KOPT-K1 (cell line): ENCODE measurements around the gene GPS1.
A peak's percentile ranks its signal among the peaks of the same experiment; 100 is the strongest.
"Not testable (repeated sequence)": the region's sequence is repeated elsewhere in the genome, so short reads cannot be mapped to it uniquely, and the experiment has no call there.

ENCODE experiments used
- H3K27ac ChIP-seq: fragments of 200-600 bp; sonication (generic); 2 replicates; pipeline ENCODE4 v1.5.1; 2016; ENCODE audit warnings: antibody characterized with exemption, mild to moderate bottlenecking, low read depth, low read length; ENCODE audit not compliant: poor library complexity, severe bottlenecking
- H3K36me3 ChIP-seq: fragments of 200-600 bp; sonication (generic); 2 replicates; pipeline ENCODE4 v1.5.1; 2017; ENCODE audit warnings: antibody characterized with exemption, mild to moderate bottlenecking, low read length, moderate library complexity; ENCODE audit not compliant: insufficient read depth
- H3K9me3 ChIP-seq: fragments of 200-600 bp; sonication (generic); 2 replicates; pipeline ENCODE4 v1.5.1; 2017; ENCODE audit warnings: antibody characterized with exemption, low read length, mild to moderate bottlenecking; ENCODE audit not compliant: insufficient read depth, poor library complexity, severe bottlenecking

GPS1 gene

DNA sequence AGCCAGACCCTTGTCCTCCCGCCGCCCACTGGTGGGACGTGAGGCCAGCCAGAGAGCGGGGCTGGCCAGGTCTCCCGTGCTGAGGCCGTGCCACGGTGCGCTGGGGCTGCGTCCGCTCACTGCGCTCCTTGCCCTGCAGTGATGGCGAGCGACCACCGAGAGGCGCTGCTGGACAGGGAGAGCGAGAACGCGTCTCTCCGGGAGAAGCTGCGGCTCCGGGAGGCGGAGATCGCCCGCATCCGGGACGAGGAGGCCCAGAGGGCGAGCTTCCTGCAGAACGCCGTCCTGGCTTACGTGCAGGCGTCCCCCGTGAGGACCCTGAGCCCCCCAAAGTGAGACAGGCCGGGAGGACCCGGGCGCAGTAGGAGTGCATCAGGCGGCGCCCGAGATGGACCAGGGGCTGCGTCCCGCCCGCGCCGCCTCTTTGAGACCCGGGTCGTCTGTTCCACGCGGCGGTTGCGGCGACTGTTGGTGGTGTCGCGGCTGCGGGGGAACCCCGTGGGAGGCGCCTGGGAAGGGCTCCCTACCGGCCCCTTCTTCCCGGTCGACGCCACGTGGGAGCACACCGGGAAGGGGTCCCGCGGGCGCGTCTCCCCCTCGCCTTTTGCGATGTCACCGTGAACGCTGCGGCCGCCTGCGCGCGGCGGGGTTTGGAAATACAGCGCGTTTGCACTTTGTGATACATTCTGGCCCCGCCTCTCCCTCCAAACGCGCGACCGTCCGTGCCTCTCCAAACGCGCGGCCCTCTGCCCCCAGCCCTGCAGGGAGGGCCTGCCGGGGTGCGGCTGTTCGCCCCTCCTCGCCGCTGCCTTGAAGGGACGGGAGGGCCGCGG is 21.0 kb upstream of the GPS1 start:
- peaks cover 34% of the 10 kb centered on the region; the same call in 1 of the 2 replicates for H3K36me3 ChIP-seq
- H3K27ac ChIP-seq = peak overlapping the region; percentile 34
- H3K9me3 ChIP-seq = no peaks in the 10 kb centered on the region

DNA sequence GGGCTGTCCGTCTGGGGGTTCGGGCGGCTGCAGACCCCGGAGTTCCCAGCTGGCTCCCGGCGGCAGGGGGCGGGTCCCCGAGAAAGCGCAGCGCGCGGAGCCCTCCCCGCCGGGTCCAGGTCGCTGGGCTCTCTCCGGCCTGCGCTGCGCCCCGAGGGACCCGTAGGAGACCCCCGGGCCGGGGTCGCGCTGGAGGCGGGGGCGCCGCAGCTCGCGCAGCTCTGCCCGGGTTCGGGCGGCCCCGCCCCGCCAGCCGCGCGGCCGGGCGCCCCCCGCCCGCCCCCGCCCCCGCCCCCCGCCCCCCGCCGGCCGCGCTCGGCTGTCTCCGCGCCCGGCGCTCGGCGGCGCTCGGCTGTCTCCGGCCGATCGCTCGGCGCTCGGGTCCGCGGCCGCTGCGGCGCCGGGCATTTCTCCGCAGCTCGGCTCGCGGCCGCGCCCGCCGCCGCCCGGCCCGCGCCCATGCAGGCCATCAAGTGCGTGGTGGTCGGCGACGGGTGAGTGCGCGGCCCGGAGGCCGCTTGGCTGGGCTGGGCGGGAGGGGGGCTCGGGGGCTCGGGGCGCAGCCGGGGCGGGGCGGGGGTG is 20.3 kb upstream of the GPS1 start, which contains the start of gene RAC3:
RAC3 (plus strand) TSS at position 376 of the 582 bp plus-strand sequence; CDS start at position 460, 84 bp downstream.
- peak within 1 kb of the TSS; percentile 34 for H3K27ac ChIP-seq

DNA sequence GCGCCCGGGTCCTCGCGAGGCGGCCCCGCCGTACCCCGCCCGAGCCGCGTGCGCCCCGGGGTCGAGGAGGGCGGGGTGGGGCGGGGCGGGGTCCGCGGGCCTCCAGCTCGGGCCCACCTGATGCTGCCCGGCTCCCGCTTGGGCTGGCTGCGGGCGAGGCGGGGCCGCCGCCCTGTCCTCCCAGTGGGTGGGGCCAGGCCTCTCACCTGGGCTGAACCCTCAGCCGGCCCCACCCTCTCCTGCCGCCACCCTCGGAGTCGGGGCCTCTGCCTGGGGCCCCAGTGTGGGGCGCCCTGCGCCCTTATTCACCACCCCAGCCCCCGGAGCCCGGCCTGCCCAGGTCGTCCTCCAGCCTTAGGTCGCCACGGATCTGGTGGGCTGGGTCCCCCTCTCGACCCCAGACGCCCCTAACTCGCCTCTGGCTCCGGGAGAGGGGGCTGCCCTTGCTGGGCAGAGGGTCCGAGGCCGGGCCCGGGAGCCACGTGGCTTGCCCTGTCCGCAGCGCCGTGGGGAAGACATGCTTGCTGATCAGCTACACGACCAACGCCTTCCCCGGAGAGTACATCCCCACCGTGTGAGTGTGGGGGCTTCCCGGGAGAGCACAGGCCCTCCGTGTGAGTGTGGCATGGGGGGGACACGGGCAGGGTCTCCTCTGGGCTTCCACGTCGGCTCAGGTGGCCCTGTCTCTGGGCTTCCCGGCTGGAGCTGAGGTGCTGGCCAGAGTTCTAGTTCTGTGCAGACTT is 19.6 kb upstream of the GPS1 start:
- Histone ChIP-seq H3K36me3 (peaks cover 31% of the 10 kb centered on the region; the same call in 1 of the 2 replicates), H3K27ac (no peak overlapping the region), H3K9me3 (no peaks in the 10 kb centered on the region)

More for the DNA sequence above, 20.3 kb upstream of the GPS1 start, which contains the start of gene RAC3:
- Histone ChIP-seq H3K9me3 (no peaks in the 10 kb centered on the region), H3K36me3 (peaks cover 34% of the 10 kb centered on the region; the same call in 1 of the 2 replicates)

- Histone ChIP-seq H3K36me3 (peaks cover 17% of the 10 kb centered on the region; the same call in 1 of the 2 replicates), H3K27ac (no peak overlapping the region), H3K9me3 (no peaks in the 10 kb centered on the region)
These were observed 18.2 kb upstream of the GPS1 start for GRCh38 chr17:82033359-82034085.

DNA sequence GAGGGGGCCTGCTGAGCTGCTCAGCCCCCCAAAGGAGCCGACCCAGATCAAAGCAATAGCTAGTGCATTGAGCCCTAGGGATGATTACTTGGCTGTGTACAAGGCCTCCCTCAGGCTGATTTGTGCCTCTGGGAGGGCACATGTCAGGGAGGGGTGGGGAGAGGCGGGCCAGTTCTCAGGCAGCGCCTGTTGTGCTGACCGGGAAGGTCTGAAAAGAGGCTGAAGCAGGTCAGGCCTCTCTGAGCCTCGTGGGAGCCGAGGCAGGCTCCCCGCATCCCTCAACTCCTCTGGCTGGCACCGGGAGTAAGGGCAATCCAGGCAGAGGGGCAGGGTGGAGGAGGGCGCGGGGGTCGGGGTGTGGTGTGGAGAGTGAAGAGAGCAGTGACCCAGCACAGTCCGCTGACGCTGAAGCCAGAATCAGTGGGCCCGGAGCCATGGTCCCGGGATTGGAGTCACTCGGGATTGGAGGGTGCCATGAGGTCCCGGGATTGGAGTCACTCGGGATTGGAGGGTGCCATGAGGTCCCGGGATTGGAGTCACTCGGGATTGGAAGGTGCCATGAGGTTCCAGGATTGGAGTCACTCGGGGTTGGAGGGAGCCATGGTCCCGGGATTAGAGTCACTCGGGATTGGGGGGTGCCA is 17.2 kb upstream of the GPS1 start:
- Histone ChIP-seq H3K36me3 (peaks cover 8% of the 10 kb centered on the region; the same call in 1 of the 2 replicates), H3K9me3 (no peaks in the 10 kb centered on the region), H3K27ac (no peak overlapping the region)

DNA sequence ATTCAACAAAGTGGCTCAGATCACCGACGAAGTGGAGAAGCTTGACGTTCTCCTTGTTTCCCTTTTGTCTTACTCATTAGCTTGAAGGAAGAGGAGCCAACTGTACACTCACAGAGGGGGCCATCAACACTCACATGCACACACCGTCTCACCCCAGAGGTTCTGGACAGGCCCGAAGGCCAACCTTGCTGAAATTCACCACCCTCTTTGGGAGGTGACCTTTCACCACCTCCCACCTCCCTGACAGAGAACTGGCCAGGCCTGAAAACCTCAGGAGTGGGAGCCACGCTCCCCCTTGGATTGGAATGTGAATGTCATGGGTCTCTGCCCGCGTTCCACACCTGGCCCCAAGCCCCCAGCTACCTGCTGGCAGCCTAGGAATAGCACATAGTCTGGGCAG is 16.2 kb upstream of the GPS1 start:
- Histone ChIP-seq H3K36me3 (no peaks in the 10 kb centered on the region; the same call in 1 of the 2 replicates), H3K27ac (no peak overlapping the region), H3K9me3 (no peaks in the 10 kb centered on the region)

DNA sequence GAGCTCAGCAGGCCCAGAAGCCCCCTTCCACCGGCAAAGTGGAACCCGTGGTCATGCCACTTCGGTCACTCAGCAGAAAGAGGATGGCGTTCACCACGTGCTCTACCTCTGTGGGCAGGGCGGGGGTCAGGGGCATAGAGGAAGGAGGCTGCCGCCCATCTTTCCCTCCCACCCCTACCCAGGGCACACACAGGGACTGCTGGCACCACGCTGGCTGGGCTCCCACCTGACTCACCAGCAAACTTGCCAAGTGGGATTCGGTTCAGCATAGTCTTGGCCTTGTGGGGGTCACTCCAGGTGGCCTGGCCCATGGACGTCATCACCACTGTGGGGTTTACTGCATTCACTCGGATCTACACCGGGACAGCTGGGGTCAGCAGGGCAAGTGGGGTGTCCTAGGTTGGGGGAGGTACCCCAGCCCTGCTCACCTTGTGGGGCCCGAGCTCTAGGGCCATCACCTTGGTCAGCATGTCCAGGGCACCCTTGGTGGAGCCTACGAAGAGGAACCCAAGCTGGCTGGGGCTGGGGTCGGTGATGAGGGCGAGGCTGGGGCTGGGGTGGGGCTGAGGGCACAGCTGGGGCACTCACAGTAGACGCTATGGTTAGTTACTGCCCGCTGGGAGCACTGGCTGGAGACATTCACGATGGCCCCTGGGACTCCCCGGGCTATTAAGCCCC is 15.6 kb upstream of the GPS1 start:
- Histone ChIP-seq H3K27ac (no peak overlapping the region), H3K9me3 (no peaks in the 10 kb centered on the region), H3K36me3 (no peaks in the 10 kb centered on the region; the same call in 1 of the 2 replicates)

- Histone ChIP-seq H3K27ac (peak overlapping the region; percentile 65), H3K36me3 (no peaks in the 10 kb centered on the region; the same call in 1 of the 2 replicates), H3K9me3 (no peaks in the 10 kb centered on the region)
These were observed 15.0 kb upstream of the GPS1 start for GRCh38 chr17:82036634-82037091.

DNA sequence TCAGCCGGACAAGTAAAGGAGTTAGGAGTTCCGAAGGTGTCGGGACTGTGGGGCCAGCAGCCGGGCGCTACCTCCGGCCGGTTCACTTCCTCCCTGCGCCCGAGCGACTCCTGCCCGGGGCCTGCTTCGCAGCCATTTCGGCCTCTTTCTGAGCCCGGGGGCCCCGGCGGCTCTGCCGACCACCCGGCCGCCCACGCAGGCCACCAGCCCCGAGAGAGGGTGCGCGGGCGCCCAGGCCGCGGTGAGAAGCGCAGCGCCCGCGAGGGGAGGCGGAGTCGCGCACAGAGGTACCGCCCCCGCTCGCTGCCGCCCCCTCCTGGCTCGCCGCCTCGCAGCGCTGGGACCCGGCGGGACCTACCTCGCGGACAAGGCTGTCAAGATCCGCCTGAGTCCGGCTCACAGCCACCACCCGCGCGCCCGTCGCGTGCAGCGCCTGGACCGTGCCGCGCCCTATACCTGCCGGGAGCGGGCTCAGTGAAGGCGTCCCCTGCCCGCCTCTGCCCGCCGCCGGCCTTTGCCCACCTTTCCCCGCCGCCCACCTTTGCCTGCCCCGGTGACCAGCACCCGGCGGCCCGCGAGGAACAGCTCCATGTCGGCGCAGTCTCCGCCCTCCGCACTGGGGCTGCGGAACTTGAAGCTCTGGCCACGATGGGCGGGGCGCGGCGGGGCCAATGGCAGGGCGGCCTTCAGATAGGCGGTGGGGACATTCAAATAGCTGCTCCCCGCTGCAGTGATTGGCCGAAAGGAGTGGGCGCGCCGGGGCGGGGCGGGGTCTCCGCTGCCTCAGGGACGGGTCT is 14.4 kb upstream of the GPS1 start, which contains the start of gene DCXR:
DCXR (minus strand) TSS at position 606 of the 797 bp plus-strand sequence; CDS start at position 591, 15 bp downstream.
- peak within 1 kb of the TSS; percentile 65 for H3K27ac ChIP-seq
- no peaks in the 10 kb centered on the region for H3K9me3 ChIP-seq
- H3K36me3 ChIP-seq = no peaks in the 10 kb centered on the region; the same call in 1 of the 2 replicates

GRCh38 chr17:82037889-82038195 is 13.9 kb upstream of the GPS1 start:
- Histone ChIP-seq H3K36me3 (no peaks in the 10 kb centered on the region; the same call in 1 of the 2 replicates), H3K9me3 (no peaks in the 10 kb centered on the region), H3K27ac (peak overlapping the region; percentile 65)

GRCh38 chr17:82038796-82039409 is 12.8 kb upstream of the GPS1 start:
- not testable (repeated sequence) for H3K9me3 ChIP-seq, H3K27ac ChIP-seq, H3K36me3 ChIP-seq

GRCh38 chr17:82039695-82040299 is 11.9 kb upstream of the GPS1 start:
- H3K9me3 ChIP-seq = no peaks in the 10 kb centered on the region
- no peak overlapping the region for H3K27ac ChIP-seq
- no peaks in the 10 kb centered on the region; the same call in 1 of the 2 replicates for H3K36me3 ChIP-seq
